Activated gamma-delta T cell (primary cell): ENCODE data around the gene MTMR12.

ENCODE experiments used
- DNase-seq: peaks from one replicate; lab custom pipeline; 2025; lab: John Stamatoyannopoulos, UW

Gene MTMR12

DNA sequence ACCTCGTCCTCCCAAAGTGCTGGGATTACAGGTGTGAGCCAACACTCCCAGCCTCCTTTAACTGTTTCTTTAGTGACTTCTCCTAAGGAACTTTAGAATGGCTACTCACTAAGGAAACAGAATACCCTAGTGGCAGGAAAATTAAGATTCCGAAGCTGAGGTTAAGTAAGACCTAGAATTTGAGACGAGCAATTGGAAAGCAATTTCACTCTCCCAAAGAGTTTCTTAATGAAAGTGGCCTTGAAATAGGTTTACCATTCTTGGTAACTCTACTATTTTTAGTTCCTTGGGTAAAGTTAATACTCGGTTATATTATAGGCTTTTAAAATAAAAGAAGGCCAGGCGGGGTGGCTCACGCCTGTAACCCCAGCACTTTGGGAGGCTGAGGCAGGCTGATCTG, 115.7 kb downstream of the MTMR12 start:
- no peak for DNase-seq

DNA sequence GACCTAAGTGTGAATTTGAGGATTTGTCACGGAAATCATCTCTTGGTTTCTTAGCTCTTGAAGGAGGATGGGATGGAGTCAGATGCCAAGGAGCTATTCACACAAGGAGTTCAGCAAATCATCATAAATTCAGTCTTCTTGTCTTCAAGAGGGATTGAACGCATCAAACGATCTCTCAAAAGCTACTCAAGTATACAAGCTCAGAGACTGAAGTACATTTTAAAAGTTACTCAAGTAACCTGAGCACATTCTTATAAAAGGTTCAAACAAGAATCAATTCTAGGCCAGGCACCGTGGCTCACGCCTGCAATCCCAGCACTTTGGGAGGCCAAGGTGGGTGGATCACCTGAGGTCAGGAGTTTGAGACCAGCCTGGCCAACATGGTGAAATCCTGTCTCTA, 117.5 kb downstream of the MTMR12 start:
- no peak for DNase-seq

DNA sequence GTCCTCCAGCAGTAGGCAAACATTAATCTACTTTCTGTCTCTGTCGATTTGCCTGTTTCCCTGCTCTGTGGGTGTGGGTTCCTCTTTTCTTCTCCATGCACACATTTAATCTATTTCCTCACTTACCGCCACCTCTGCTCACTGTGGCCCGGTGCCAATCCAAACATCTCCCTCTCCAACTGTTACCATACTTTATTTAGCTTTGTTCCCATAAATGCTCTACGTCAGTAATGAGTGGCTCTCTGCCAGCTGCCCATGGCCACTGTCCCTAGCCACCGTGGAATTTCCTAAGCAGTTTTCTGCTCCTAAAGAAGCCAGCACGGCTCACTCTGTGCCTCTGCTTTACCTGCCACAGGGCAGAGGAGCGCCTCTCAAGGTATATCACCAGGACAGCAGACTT, 119.1 kb downstream of the MTMR12 start:
- no peak for DNase-seq

DNA sequence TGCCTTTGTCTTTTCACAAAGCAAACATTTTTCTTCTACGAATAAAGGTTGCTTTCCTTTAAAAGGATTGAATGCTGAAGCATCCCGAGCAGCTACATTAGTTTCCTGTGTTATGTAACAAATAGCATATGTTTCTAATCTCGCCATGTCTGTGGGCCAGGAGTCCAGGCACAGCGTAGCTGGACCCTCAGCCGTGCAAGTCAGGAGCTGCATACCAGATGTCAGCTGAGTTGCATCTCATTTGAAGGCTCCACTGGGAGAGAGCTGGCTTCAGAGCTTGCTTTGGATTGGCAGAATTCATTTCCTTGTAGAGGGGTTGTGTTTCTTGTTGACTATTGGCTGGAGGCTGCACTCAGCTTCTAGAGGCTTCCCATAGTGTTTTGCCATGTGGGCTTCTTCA, 122.6 kb downstream of the MTMR12 start:
- DNase-seq: no peak

DNA sequence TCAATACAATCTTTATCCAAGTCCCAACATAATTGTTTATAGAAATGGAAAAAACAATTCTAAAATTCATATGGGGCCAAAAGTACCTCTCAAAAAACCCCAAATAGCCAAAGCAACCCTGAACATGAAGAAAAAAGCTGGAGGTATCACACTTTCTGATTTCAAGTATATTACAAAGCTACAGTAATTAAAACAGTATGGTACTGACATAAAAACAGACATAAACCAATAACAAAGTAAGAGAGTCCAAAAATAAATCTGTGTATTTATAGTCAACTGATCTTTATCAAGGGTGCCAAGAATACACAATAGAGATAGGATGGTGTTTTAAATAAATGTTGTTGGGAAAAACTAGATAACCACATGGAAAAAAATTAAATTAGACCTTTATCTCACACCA, 125.1 kb downstream of the MTMR12 start:
- DNase-seq: no peak

DNA sequence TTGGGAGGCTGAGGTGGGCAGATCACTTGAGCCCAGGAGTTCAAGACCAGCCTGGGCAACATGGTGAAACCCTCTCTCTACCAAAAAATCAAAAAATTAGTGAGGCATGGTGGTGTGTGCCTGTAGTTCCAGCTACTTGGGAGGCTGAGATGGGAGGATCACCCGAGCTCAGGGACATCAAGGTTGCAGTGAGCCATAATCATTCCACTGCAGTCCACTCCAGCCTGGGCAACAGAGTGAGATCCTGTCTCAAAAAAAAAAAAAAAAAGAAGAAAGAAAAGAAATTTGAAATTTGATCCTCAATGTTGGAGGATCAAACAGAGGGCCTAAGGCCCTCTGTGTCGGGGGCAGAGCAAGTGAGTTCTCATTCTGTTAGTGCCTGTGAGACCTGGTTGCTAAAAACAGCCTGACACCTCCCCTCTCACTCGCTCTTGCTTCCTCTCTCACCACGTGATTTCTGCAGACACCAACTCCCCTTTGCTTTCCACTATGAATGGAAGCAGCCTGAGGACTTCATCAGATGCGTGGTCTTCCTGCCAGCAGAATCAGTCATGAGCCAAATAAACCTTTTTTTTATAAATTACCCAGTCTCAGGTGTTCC, 130.2 kb downstream of the MTMR12 start:
- DNase-seq: no peak
